GM19438 (cell line): ENCODE results near the gene POLN.
"Not testable (repeated sequence)": the region's sequence is repeated elsewhere in the genome, so short reads cannot be mapped to it uniquely, and the experiment has no call there.

Source experiments
- ATAC-seq: cut with Tn5 transposase; IDR thresholded peaks from one replicate; pipeline ENCODE4 v1.9.1; 2021; ENCODE audit warnings: low read depth; ENCODE audit not compliant: unreplicated experiment

The POLN gene

GRCh38 chr4:2045518-2045951, 196.4 kb downstream of the POLN start:
- no peak for ATAC-seq

- no peak for ATAC-seq
Measured at GRCh38 chr4:2044542-2045517, 197.1 kb downstream of the POLN start.

GRCh38 chr4:2044119-2044485, 197.8 kb downstream of the POLN start:
- no peak for ATAC-seq

GRCh38 chr4:2043396-2044118, 198.4 kb downstream of the POLN start:
- ATAC-seq, result no peak

GRCh38 chr4:2042947-2043395, 198.9 kb downstream of the POLN start:
- no peak for ATAC-seq

GRCh38 chr4:2042204-2042946, 199.5 kb downstream of the POLN start:
- ATAC-seq, result no peak

- peak; percentile 74 for ATAC-seq
Measured at GRCh38 chr4:2041239-2042130, 200.4 kb downstream of the POLN start.

- ATAC-seq, result no peak
Measured at GRCh38 chr4:2040391-2041238, 201.3 kb downstream of the POLN start.

- no peak for ATAC-seq
Measured at GRCh38 chr4:2036866-2037265, 205.1 kb downstream of the POLN start.

- ATAC-seq, result no peak
Measured at GRCh38 chr4:2036327-2036726, 205.6 kb downstream of the POLN start.

GRCh38 chr4:2031161-2031560, 210.8 kb downstream of the POLN start:
- ATAC-seq, result not testable (repeated sequence)

GRCh38 chr4:2027120-2027519, 214.8 kb downstream of the POLN start:
- ATAC-seq, result not testable (repeated sequence)

GRCh38 chr4:2025817-2026216, 216.1 kb downstream of the POLN start:
- no peak for ATAC-seq

- no peak for ATAC-seq
Measured at GRCh38 chr4:2024683-2025082, 217.2 kb downstream of the POLN start.
